HEK293T (cell line): ENCODE data around the gene ABR.

ENCODE experiments used
- BHLHE40 ChIP-seq: fragments of 450-650 bp; IDR thresholded peaks from 2 replicates; pipeline ENCODE4 v1.6.1; 2016; ENCODE audit warnings: mild to moderate bottlenecking, moderate library complexity, borderline replicate concordance
- CTBP1 ChIP-seq: fragments of 450-650 bp; IDR thresholded peaks from 2 replicates; pipeline ENCODE4 v1.6.1; 2016; ENCODE audit warnings: borderline replicate concordance
- ELF4 ChIP-seq: fragments of 450-650 bp; IDR thresholded peaks from 2 replicates; pipeline ENCODE4 v1.6.1; 2017; ENCODE audit warnings: antibody characterized with exemption
- FOXA1 ChIP-seq: fragments of 450-650 bp; IDR thresholded peaks from 2 replicates; pipeline ENCODE4 v1.6.1; 2016; ENCODE audit warnings: mild to moderate bottlenecking
- FOXK2 ChIP-seq: fragments of 450-650 bp; IDR thresholded peaks from 2 replicates; pipeline ENCODE4 v1.6.1; 2016; ENCODE audit warnings: mild to moderate bottlenecking
- FOXM1 ChIP-seq: fragments of 450-650 bp; IDR thresholded peaks from 2 replicates; pipeline ENCODE4 v1.6.1; 2017; ENCODE audit warnings: mild to moderate bottlenecking, borderline replicate concordance
- HDGF ChIP-seq: fragments of 450-650 bp; IDR thresholded peaks from 2 replicates; pipeline ENCODE4 v1.6.1; 2017; ENCODE audit warnings: antibody characterized with exemption, borderline replicate concordance
- LEF1 ChIP-seq: fragments of 450-650 bp; IDR thresholded peaks from 2 replicates; pipeline ENCODE4 v1.6.1; 2017; ENCODE audit warnings: mild to moderate bottlenecking, borderline replicate concordance
- NFRKB ChIP-seq: fragments of 450-650 bp; IDR thresholded peaks from 2 replicates; pipeline ENCODE4 v1.6.1; 2016; ENCODE audit warnings: mild to moderate bottlenecking, moderate library complexity
- SP1 ChIP-seq: fragments of 450-650 bp; IDR thresholded peaks from 2 replicates; pipeline ENCODE4 v1.6.1; 2017
- SUZ12 ChIP-seq: fragments of 450-650 bp; IDR thresholded peaks from 2 replicates; pipeline ENCODE4 v1.6.1; 2016; ENCODE audit warnings: mild to moderate bottlenecking
- TARDBP ChIP-seq: fragments of 450-650 bp; IDR thresholded peaks from 2 replicates; pipeline ENCODE4 v1.6.1; 2016
- ZNF384 ChIP-seq: fragments of 450-650 bp; IDR thresholded peaks from 2 replicates; pipeline ENCODE4 v1.6.1; 2016
- TF ChIP-seq, protein P1 (sequence below): fragments of 450-650 bp; IDR thresholded peaks from 2 replicates; pipeline ENCODE4 v1.6.1; 2016

DNA sequence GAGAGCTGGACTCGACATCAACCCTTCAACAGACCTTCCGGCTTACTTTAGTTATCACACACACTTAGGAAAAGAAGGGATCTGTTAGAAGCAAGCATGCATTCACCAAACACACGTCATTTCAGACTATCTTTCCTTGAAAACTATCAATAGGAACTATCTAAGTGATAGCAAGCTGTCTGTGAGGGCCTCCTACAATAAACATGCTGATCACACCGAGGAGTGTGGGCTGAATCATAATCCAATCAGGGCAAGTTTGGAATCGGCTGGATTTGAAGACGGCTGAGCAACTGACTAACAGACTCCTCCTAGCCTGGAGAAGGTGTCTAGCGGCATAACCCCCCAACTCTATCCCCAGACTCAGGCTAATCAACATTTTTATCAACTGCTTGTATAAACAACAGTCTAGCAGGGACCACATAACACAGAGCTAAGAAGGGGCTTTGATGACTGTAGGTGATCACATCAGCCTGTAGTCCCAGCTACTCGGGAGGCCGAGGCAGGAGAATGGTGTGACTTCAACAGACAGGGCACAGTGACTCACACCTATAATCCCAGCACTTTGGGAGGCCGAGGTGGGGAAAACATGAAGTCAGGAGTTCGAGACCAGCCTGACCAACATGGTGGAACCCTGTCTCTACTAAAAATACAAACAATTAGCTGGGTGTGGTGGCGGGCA is 214.3 kb downstream of the ABR start:
- TF ChIP-seq TARDBP (no peak), FOXK2 (no peak), CTBP1 (no peak), FOXA1 (no peak), LEF1 (no peak), SP1 (no peak), HDGF (no peak), FOXM1 (no peak), ELF4 (no peak), SUZ12 (no peak), BHLHE40 (no peak), ZNF384 (no peak), NFRKB (no peak)
- TF ChIP-seq, protein P1, sequence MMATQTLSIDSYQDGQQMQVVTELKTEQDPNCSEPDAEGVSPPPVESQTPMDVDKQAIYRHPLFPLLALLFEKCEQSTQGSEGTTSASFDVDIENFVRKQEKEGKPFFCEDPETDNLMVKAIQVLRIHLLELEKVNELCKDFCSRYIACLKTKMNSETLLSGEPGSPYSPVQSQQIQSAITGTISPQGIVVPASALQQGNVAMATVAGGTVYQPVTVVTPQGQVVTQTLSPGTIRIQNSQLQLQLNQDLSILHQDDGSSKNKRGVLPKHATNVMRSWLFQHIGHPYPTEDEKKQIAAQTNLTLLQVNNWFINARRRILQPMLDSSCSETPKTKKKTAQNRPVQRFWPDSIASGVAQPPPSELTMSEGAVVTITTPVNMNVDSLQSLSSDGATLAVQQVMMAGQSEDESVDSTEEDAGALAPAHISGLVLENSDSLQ: no peak
